NOMO-1 treated with DMSO at 0.1 percent for 48 hours (cell line): ENCODE results near the gene FOXK1.
"Not testable (repeated sequence)": the region's sequence is repeated elsewhere in the genome, so short reads cannot be mapped to it uniquely, and the experiment has no call there.

ENCODE experiments used
- DNase-seq: peaks from one replicate; lab custom pipeline; 2025; ENCODE audit not compliant: unreplicated experiment; lab: John Stamatoyannopoulos, UW

Gene FOXK1

GRCh38 chr7:4681886-4682620 is at the start of gene FOXK1:
Gene FOXK1 (plus strand): TSS chr7:4682295. CDS start chr7:4682309, 14 bp downstream.
- peak; percentile 70 for DNase-seq

- DNase-seq = no peak
Observed at GRCh38 chr7:4633012-4633411, 49.1 kb upstream of the FOXK1 start.

GRCh38 chr7:4634166-4634565 is 47.9 kb upstream of the FOXK1 start:
- peak; percentile 5 for DNase-seq

- DNase-seq = no peak
Observed at GRCh38 chr7:4638781-4639575, 43.1 kb upstream of the FOXK1 start.

- DNase-seq = no peak
Observed at GRCh38 chr7:4641091-4641666, 40.9 kb upstream of the FOXK1 start.

- DNase-seq = peak; percentile 90
Observed at GRCh38 chr7:4641667-4642467, 40.2 kb upstream of the FOXK1 start.

- DNase-seq = no peak
Observed at GRCh38 chr7:4642468-4643203, 39.5 kb upstream of the FOXK1 start.

- not testable (repeated sequence) for DNase-seq
Observed at GRCh38 chr7:4643204-4643471, 39.0 kb upstream of the FOXK1 start.

GRCh38 chr7:4645246-4645645 is 36.8 kb upstream of the FOXK1 start:
- DNase-seq = no peak

- DNase-seq = no peak
Observed at GRCh38 chr7:4648111-4648510, 34.0 kb upstream of the FOXK1 start.

- DNase-seq = no peak
Observed at GRCh38 chr7:4650433-4651047, 31.6 kb upstream of the FOXK1 start.

GRCh38 chr7:4653771-4654170 is 28.3 kb upstream of the FOXK1 start:
- no peak for DNase-seq

- no peak for DNase-seq
Observed at GRCh38 chr7:4655311-4655710, 26.8 kb upstream of the FOXK1 start.

GRCh38 chr7:4655896-4656295 is 26.2 kb upstream of the FOXK1 start:
- DNase-seq = no peak

- no peak for DNase-seq
Observed at GRCh38 chr7:4657640-4658417, 24.3 kb upstream of the FOXK1 start.

GRCh38 chr7:4659551-4660286 is 22.4 kb upstream of the FOXK1 start:
- no peak for DNase-seq

GRCh38 chr7:4661871-4662270 is 20.2 kb upstream of the FOXK1 start:
- DNase-seq = no peak

GRCh38 chr7:4663239-4664018 is 18.7 kb upstream of the FOXK1 start:
- DNase-seq = no peak
